GM21528 (cell line): Measurements from ENCODE around the gene MAFG.

Experiments
- ATAC-seq: cut with Tn5 transposase; IDR thresholded peaks from one replicate; pipeline ENCODE4 v1.9.1; 2021; ENCODE audit warnings: mild to moderate bottlenecking, moderate library complexity; ENCODE audit not compliant: unreplicated experiment, low FRiP score

MAFG gene

DNA sequence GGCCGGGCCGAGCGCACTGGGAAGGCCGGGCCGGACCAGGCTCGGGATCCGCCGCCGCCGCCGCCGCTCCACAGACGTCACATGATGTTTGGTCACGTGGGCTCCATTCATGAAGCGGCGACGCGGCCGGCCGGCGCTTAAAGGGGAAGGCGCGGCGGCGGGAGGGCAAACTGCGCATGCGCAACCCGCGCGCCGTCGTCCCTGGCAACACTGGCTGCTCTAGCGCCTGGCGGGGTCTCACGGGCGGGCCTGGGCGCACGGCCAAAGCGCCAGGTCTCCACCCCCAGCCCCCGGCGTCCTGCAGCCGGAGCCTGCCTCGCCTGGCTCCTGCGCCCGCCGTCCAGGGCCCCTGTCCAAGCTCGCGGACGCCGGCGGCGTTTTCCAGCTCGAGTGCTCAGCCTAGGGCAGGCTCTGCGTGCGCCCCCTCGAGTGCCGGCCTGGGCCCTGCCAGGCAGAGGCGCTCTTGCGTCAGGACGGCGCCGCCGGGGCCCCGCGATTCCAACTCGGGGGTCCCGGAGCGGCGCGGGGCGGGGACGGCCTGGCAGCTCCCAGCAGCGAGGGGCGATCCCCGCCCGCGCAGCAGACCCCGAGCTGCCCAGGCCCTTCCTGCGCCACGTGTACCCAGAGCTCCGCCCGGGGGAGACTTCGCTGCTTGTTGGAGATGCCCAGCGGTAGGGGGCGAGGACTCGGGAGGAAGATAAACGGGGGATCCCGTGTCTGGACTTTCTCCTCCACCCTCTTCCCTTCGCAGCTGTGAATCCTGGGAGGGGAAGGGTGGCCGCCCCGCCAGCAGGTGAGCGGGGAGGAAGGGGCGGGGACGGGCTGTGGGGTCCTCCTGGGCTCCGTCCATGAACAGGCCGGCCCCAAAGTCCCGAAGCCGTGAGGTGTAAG lies at the start of gene MAFG:
Gene MAFG (minus strand): TSS at position 83 of the 891 bp plus-strand sequence. CDS start 4,550 bp downstream, outside the sequence.
- peak; percentile 43 for ATAC-seq

GRCh38 chr17:81976332-81977210 lies 49.0 kb upstream of the MAFG start:
- ATAC-seq, result peak; percentile 11

GRCh38 chr17:81973432-81973831 lies 45.9 kb upstream of the MAFG start:
- no peak for ATAC-seq

DNA sequence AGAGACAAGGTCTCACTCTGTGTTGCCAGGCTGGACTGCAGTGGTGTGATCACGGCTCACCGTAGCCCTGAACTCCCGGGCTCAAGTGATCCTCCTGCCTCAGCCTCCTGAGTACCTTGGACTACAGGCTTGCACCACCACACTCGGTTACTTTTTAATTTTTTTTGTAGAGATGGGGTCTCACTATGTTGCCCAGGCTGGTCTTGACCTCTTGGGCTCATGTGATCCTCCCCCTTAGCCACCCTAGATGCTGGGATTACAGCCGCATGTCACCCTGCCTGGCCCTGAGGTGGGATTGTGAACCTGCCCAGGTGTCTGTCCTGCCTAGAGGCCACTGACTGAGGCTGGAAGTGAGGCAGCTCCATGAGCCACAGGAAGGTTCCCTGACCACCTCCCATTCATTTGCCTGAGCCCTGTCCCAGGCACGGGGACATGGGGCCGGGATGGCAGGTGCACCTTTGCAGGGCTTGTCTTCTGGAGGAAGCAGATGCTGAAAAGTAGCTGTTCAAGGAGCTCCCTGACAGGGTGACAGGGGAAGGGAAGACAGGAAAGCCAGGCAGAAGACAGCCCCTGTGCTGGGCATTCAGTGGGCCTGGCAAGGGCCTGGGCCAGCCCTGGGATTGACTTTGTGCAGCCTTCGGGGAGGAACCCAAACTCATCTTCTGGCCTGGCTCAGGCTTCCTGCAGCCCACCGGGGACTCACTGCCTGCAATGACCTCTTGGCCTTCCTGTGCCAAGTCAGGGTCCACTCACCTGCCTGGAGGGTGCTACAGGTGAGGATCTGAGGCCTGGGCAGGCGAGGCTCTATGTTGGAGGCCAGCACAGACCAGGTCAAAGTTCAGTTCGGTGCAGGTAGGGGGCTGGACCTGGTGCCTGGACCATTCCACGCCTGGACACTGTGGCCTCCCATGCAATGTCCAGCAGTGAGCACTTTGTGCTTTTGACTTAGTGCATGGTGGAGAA lies 41.6 kb upstream of the MAFG start:
- ATAC-seq, result no peak

DNA sequence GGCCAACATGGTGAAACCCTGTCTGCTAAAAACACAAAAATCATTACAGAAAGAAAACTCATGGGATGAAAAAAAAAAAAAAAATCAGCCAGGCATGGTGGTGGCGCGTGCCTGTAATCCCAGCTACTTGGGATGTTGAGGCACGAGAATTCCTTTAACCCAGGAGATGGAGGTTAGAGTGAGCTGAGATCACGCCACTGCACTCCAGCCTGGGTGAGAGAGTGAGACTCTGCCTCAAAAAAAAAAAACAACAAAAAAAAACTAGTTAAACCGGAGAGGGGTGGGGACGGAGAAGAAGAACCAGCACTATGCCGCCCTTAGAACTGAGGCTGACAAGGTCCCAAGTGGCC lies 40.8 kb upstream of the MAFG start:
- ATAC-seq, result no peak

- no peak for ATAC-seq
These were observed 40.2 kb upstream of the MAFG start for GRCh38 chr17:81967533-81968395.

DNA sequence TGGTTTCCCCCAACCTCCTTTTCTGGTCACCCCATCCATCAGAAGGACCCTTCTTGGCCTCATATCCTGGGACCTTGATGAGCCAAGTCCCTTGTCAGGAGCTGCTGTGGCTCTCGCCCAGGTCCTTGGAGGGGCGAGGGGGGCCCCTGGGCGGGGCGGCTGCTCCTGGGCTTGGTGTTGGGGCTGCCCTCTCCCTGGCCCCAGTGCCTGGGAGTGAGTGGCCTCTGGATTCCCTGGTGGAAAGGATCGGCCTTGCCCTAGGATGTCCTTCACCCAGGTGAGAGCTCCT lies 39.7 kb upstream of the MAFG start:
- no peak for ATAC-seq

GRCh38 chr17:81966343-81967243 lies 39.1 kb upstream of the MAFG start:
- ATAC-seq, result no peak

DNA sequence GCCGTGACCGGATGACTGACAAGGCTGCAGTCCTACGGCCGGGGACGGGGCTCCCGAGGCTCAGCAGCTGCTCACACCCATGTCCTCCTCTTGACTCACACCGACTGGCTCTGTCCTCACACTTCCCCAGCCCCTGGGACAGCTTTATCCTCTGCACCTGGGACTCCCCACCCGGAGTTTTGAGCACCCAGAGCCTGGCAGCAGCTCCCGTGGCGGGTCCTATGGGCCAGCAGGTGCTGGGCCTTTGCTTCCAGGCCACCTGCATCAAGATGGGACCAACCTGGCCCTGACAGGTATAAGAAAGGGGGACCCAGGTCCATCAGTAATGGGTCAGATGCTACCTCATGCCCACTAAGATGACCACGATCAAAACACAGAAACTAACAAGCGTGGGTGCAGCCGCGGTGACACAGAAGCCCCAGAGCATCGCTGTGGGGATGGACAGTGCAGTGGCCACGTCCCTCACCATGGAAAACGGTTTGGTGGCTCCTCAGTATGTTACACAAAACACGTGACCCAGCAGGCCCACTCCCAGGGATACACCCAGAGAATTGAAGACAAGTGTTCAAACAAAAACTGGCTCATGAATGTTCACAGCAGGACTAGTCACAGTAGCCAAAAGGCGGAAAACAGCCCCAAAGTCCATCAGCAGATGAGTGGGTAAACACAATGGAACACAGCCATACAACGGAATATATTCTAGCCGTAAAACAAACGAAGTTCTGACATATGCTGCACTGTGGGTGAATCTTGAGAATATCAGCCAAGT lies 36.7 kb upstream of the MAFG start:
- no peak for ATAC-seq

- ATAC-seq, result no peak
These were observed 35.2 kb upstream of the MAFG start for GRCh38 chr17:81962499-81963441.

GRCh38 chr17:81961521-81962498 lies 34.3 kb upstream of the MAFG start:
- ATAC-seq, result no peak

- ATAC-seq, result no peak
These were observed 33.6 kb upstream of the MAFG start, which contains the start of gene NOTUM for GRCh38 chr17:81961087-81961511. Gene NOTUM, minus strand, starts transcription at chr17:81961187. Its CDS starts 278 bp downstream, at chr17:81960909.

DNA sequence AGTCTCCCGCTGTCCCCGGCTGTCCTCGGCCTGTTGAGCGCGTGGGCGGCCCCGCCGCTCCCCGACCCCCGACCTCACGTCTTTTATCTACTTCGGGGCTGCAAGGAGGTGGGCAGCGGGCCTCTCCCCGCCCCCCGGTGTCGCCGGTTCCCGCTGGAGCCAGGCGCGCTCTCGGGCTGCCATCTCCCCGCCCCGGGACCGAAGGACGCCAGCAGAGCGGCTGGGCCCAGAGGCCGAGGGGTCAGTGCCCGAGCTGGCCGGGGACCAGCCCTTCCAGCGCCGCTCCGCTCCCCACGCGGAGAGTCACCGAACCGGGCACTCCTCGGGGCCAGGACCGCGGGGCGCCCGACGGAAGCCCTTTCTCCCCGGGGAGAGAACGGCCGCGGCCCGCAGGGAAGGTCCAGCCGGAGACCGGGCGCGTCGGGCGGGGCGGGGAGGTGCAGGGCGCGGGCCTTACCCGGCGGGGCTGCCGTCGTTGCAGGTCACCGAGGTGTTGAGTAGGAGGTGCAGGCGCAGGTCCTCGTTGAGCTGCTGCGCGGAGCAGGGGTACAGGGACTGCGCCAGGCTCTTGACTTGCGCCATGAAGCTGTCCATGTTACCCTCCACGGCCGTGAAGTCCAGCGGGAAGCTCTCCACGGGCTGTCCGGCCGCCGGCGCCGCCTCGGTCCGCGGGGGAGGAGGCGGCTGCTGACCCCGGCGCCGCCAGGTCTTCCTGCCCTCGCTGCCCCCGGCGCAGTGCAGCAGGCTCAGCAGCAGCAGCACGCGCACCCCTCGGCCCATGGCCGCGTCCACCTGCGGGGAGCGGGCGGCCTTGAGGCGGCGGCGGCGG lies 32.8 kb upstream of the MAFG start:
- ATAC-seq, result no peak

- ATAC-seq, result no peak
These were observed 32.0 kb upstream of the MAFG start for GRCh38 chr17:81959362-81960129.
